ENCODE measurements around the gene SMU1.
"Not testable (repeated sequence)": the region's sequence is repeated elsewhere in the genome, so short reads cannot be mapped to it uniquely, and the experiment has no call there.

The SMU1 gene

DNA sequence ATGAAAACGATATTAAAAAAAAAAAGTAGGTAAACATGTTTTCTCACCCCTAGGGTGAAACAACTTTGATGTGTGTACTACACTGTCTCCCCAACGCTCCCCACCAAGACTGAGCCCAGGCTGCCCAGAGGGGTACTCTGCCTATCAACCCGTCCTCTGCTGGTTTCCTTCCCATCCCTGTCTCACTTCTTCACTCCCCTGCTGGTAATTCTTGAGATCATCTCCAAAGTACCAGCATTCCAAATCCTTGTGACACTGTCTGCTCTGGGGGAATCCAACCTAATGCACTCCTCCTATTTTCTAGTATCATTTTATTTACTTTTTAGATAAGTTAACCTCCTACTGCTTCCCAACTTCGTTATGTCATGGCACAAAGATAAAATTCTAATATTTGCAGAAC is 68.7 kb downstream of the SMU1 start:
- DNase-seq, result no peak

DNA sequence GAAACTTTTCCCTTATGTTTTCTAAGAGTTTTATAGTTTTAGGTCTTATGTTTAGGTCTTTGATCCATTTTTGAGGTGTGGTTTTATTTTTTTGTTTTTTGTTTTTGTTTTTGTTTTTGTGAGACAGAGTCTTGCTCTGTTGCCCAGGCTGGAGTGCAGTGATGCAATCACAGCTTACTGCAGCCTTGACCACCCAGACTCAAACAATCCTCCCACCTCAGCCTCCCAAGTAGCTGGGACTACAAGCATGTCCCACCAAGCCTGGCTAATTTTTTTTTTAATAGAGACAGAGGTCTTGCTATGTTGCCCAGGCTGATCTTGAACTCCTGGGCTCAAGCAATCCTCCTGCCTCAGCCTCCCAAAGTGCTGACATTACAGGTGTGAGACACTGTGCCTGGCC is 71.1 kb downstream of the SMU1 start:
- DNase-seq, result not testable (repeated sequence)

DNA sequence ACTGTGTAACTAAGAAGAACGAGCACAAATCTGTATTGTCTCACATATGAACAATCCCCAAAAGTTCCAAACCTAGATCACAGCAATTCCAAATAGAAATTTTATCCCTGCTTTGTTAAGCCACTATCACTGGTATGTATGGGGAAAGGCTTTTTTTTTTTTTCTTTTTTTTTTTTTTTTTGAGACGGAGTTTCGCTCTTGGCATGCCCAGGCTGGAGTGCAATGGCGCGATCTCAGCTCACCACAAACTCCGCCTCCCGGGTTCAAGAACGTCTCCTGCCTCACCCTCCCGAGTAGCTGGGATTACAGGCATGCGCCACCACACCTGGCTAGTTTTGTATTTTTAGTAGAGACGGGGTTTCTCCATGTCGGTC is 75.8 kb downstream of the SMU1 start:
- not testable (repeated sequence) for DNase-seq

DNA sequence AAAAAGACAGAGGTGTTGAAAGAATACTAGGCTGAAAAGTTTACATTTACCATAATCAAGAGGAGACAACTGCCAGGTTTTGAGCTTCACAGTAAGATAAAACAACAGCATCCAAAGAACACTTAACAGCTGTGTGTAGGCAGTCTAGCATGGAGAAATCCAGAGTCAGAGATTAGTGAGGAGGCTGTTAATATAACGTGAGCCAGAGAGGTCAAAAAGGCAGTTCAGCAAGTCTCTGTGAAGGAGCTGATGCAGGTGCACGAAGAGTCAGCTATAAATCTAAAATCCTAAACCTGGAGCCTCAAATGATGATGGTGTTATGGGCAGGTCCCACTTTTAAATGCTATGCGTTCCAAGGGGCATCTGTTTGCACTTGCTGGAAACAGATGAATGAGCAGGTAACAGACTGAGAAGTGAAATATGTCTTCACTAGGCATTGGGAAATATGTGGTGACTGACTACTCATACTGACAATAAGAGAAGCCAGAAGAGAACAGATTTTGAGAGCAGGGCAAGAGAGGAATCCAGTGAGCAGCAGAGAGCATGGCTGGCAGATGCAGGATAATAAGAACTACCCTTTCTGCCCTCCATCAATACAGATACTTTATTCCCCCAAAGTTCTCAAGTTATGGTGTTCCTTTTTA is 83.8 kb downstream of the SMU1 start:
- no peak for DNase-seq

DNA sequence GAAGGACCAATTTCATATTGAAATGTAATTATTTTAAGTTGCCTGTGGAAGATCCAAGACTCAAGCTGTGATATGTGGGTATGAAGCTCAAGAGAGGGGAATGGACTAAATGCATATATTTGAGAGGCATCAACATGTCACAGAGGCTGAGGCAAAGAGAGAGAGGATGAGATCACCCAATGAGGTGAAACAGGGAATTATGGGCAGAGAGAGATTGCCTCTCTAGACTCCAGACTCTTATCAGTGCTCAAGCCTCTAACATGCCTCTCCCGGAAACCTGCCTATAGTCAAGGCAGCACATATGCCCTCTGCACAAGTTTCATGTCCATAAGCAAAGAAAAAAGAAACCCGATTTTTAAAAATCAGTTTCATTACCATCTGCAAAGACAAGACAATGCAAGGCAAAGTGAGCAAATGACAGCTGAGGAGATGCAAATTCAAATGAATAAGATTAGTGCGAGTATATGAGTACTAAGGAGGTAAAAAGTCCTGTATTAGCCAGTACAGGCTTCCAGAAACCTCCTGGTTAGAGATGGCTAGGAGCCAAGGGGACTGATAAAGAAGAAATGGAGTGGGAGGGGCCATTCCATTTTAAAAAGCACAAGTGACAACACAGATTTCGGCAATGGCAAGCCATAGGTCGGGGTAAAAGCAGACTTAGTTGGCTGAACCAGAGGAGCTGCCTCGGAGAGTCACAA is 84.4 kb downstream of the SMU1 start:
- no peak for DNase-seq
